Stomach (tissue), 9 donors: ENCODE measurements around the gene FRAT2. TPM values are rescaled to one million over a fixed set of nuclear protein-coding genes. Genes with fewer than 3 reads are reported as not detected.

Experiments
- DNase-seq, 2 donors: peaks; one replicate each; pipeline versions ENCODE4 v3.0.0 to v3.0.0-alpha.2; 2013 to 2019
- H3K27ac ChIP-seq, 5 donors: fragments of 200-600 bp in 4 of 5; sonication (generic) in 4 of 5; one replicate each; pipeline ENCODE4 v1.5.1; 2013 to 2019; ENCODE audit warnings: mild to moderate bottlenecking in 1 of 5, moderate library complexity in 1 of 5
- H3K27me3 ChIP-seq, 3 donors: fragments of 200-600 bp; sonication (generic); one replicate each; pipeline ENCODE4 v1.5.1; 2017 to 2019; ENCODE audit warnings: mixed run types in 1 of 3
- H3K36me3 ChIP-seq, 4 donors: fragments of 200-600 bp; sonication (generic); 1 replicate in 3 of 4; 2 replicates in 1 of 4; pipeline ENCODE4 v1.5.1; 2016 to 2019
- H3K4me1 ChIP-seq, 4 donors: fragments of 200-600 bp; sonication (generic); one replicate each; pipeline ENCODE4 v1.5.1; 2016 to 2019
- H3K4me3 ChIP-seq, 4 donors: fragments of 200-600 bp; sonication (generic) in 3 of 4; one replicate each; pipeline ENCODE4 v1.5.1; 2016 to 2019; ENCODE audit warnings: mild to moderate bottlenecking in 1 of 4
- H3K9me3 ChIP-seq, 4 donors: fragments of 200-600 bp; sonication (generic); one replicate each; pipeline ENCODE4 v1.5.1; 2016 to 2019
- EP300 ChIP-seq: sonication (generic); formaldehyde crosslinking; IDR thresholded peaks from one replicate; pipeline ENCODE4 v1.6.1; 2017; ENCODE audit warnings: antibody characterized with exemption
- POLR2A ChIP-seq, 4 donors: fragments of 450-650 bp; IDR thresholded peaks; one replicate each; pipeline ENCODE4 v1.6.1; 2016; ENCODE audit warnings: antibody characterized with exemption in 4 of 4, control low read depth in 2 of 4, mild to moderate bottlenecking in 1 of 4, moderate library complexity in 1 of 4
- POLR2AphosphoS5 ChIP-seq, 3 donors: sonication (generic); formaldehyde crosslinking; IDR thresholded peaks; one replicate each; pipeline ENCODE4 v1.6.1; 2016; ENCODE audit warnings: antibody characterized with exemption in 3 of 3
- WGBS, 5 donors: extraction: QIAGEN DNeasy Blood & Tissue Kit in 3 of 5; methylation state at CpG; one replicate each; pipeline versions ENCODE4 v1.1.5 to v1.1.7; 2013 to 2018; 5-methylcytosine and 5-hydroxymethylcytosine counted together
- intact Hi-C: fragments of 100-400 bp; cut with DNase I; formaldehyde crosslinking; loops from one replicate; pipeline ENCODE4 v1.15.1; 2023; ENCODE audit warnings: low total_unique reads
- polyA plus RNA-seq, 3 donors: library from polyadenylated mRNA; stranded (reverse); fragments of 200-250 nt; gene quantifications; one replicate each; pipeline ENCODE4 v1.2.3, GENCODE V29; 2013
- total RNA-seq, 5 donors: library from RNA; depleted of rRNA; stranded (reverse); fragments of >200 nt; gene quantifications; one replicate each; pipeline versions ENCODE4 v1.1.0 to v1.2.3, GENCODE V29; 2014 to 2016
- TF ChIP-seq, protein P1 (sequence below), 7 experiments: fragments of 450-650 bp in 4 of 7; fragments of 200-600 bp in 3 of 7; sonication (generic) in 3 of 7; IDR thresholded peaks; one replicate each; pipeline ENCODE4 v1.5.1; 2016 to 2019; ENCODE audit warnings: antibody characterized with exemption in 7 of 7, control low read depth in 2 of 7, mild to moderate bottlenecking in 1 of 7
- donor health status: healthy with polysubstance abuse.
- donor health status: Bipolar disorder and iron deficiency.
- donor health status: healthy.

FRAT2 gene
- total and polyA plus RNA-seq, 8 donors = 6.4 to 213 (median 15.2) TPM

DNA sequence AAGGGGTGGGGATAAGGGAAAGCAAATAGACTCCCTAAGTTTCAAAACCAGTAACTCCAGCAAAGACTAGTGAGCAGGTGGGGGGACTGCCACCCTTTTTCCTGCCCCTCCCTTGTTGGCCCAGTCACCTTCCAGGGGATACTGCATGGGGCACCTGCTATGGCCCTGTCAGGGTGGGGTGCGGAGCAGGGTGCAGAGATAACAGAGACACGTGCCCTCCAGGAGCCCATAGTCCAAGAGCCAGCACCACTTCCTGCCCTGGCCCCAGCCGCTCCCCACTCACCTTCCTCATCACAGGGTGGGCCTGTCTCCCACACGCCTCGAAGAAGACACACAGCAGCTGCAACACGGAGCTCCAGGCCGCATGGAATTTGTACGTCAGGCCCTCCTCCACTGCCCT, 46.0 kb upstream of the FRAT2 start:
- Histone ChIP-seq H3K27me3 (no peaks in the 10 kb centered on the region), H3K4me3 (no peak overlapping the region), H3K4me1 (peaks cover 0 to 10% (median 0%) of the 10 kb centered on the region in 4 donors), H3K27ac (no peak overlapping the region), H3K9me3 (no peaks in the 10 kb centered on the region), H3K36me3 (peaks cover 27 to 99% (median 95%) of the 10 kb centered on the region in 4 donors)
- 50 to 70% (median 64%) methylated on average over 7 to 8 of the region's 8 CpGs for WGBS, 5 donors
- intact Hi-C loops = no loop called here
- DNase-seq = peak in 1 of 2 donors; percentile 70
- TF ChIP-seq POLR2AphosphoS5 (IDR thresholded peaks at IDR 0.05) (peak in 1 of 3 donors; percentile 11), EP300 (no peak), POLR2A (IDR thresholded peaks at IDR 0.05) (no peak)
- TF ChIP-seq, protein P1, sequence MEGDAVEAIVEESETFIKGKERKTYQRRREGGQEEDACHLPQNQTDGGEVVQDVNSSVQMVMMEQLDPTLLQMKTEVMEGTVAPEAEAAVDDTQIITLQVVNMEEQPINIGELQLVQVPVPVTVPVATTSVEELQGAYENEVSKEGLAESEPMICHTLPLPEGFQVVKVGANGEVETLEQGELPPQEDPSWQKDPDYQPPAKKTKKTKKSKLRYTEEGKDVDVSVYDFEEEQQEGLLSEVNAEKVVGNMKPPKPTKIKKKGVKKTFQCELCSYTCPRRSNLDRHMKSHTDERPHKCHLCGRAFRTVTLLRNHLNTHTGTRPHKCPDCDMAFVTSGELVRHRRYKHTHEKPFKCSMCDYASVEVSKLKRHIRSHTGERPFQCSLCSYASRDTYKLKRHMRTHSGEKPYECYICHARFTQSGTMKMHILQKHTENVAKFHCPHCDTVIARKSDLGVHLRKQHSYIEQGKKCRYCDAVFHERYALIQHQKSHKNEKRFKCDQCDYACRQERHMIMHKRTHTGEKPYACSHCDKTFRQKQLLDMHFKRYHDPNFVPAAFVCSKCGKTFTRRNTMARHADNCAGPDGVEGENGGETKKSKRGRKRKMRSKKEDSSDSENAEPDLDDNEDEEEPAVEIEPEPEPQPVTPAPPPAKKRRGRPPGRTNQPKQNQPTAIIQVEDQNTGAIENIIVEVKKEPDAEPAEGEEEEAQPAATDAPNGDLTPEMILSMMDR (IDR thresholded peaks at IDR 0.05) = no peak

DNA sequence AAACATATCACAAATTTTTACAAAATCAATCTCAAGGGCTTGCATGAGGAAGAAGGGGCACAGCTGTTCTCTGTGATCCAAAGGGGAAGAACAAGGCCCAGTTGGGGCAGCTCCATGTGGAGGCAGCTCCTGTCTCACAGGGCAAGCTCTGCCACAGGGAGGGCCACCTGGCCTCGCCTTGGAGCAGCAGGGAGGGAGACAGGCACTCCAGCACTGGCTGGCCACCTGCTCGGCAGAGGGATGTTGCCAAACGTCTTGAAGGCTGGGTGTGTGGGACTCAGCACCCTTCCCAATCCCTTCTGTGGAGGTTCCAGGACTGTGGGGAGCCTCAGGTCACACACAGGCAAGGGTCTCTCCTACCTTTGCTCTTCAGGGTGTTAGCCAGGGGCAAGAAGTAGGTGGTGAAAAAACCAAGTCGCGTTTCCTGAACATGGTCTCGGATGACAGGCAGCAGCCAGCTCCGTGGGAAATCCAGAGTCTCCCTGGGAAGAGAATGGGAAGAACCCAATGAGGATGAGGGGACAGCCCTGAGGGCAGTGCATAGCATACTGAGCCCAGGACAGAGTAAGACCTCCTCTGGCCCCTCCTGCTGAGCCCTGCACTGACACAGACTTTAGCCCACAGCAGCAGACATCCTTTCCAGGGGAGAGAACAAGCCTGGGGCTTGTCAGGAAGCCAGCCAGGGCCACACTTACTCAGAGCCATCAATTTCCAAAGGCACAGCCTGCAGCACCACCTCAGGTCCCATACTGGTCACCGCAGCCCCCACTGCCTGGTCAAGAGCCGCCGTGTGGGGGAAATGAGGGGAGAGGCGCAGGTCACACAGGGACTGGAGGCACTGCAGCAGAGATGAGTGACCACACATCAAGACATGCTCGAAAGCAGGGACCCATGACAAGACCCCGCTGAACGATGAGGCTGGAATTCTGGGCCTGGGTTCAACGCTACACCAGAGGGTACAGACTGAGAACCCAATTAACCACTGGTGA, 44.7 kb upstream of the FRAT2 start:
- Histone ChIP-seq H3K27me3 (no peaks in the 10 kb centered on the region), H3K9me3 (no peaks in the 10 kb centered on the region), H3K36me3 (peaks cover 26 to 96% (median 93%) of the 10 kb centered on the region in 4 donors), H3K27ac (no peak overlapping the region), H3K4me3 (no peak overlapping the region), H3K4me1 (peaks cover 0 to 10% (median 0%) of the 10 kb centered on the region in 4 donors)
- WGBS, 5 donors = 81 to 88% (median 84%) methylated on average over 11 to 15 of the region's 15 CpGs
- no peak for DNase-seq
- intact Hi-C loops = no loop called here
- TF ChIP-seq POLR2A (IDR thresholded peaks at IDR 0.05) = no peak

DNA sequence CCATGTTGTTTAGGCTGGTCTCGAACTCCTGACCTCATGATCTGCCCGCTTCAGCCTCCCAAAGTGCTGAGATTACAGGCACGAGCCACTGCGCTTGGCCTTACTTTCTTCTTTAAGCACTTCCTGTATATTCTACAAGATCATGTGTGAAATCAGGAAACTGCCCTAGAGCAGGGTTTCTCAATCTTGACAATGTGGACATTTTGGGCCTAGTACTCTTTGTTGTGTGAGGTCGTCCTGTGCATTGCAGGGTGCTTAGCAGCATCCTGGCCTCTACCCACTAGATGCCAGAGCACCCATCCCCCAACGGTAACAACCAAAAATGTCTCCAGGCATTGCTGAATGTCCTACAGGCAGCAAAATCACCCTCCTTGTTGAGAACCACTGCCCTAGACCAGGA, 41.9 kb upstream of the FRAT2 start:
- no peak for TF ChIP-seq POLR2A (IDR thresholded peaks at IDR 0.05)
- no peak for TF ChIP-seq EP300
- TF ChIP-seq POLR2AphosphoS5 (IDR thresholded peaks at IDR 0.05) = no peak
- TF ChIP-seq, protein P1 (IDR thresholded peaks at IDR 0.05) = no peak
- Histone ChIP-seq H3K4me1 (peaks cover 0 to 10% (median 0%) of the 10 kb centered on the region in 4 donors), H3K9me3 (no peaks in the 10 kb centered on the region), H3K36me3 (peaks cover 46 to 98% (median 97%) of the 10 kb centered on the region in 4 donors), H3K27ac (peak overlapping the region in 2 of 5 donors; percentile 12 to 24), H3K27me3 (no peaks in the 10 kb centered on the region), H3K4me3 (no peak overlapping the region)
- intact Hi-C loops = no loop called here
- 77 to 96% (median 88%) methylated on average over 6 of the region's 6 CpGs for WGBS, 5 donors
- no peak for DNase-seq

DNA sequence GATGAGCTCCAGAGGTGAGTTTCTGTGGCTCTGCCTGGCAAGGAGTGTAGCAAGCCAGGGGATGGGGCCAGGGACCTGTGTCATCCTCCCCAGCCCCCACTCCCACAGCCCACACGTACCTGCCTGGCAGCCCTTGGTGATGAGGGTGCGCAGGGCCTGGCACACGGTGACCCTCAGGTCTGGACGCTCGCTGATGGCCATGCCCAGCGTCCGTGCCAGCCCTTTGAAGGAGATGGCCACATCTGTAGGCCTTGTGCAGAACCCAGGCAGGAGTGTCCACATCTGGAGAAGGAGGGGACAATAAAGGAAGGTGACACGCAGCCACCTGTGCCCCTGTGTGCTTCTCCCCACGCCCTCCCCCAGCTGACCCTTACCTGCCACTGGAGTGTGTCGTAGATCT, 38.9 kb upstream of the FRAT2 start:
- no peak for DNase-seq
- Histone ChIP-seq H3K27me3 (no peaks in the 10 kb centered on the region), H3K27ac (no peak overlapping the region), H3K36me3 (peaks cover 59 to 98% (median 97%) of the 10 kb centered on the region in 4 donors), H3K4me1 (no peaks in the 10 kb centered on the region), H3K4me3 (no peak overlapping the region), H3K9me3 (no peaks in the 10 kb centered on the region)
- intact Hi-C loops = no loop called here
- 94 to 98% (median 97%) methylated on average over 6 to 10 of the region's 10 CpGs for WGBS, 5 donors
- TF ChIP-seq EP300 (no peak), POLR2A (IDR thresholded peaks at IDR 0.05) (no peak), POLR2AphosphoS5 (IDR thresholded peaks at IDR 0.05) (no peak)
- TF ChIP-seq, protein P1 (IDR thresholded peaks at IDR 0.05) = no peak
